Measurements from ENCODE around the gene TGFBR3.

The TGFBR3 gene

GRCh38 chr1:91777630-91778300 lies 108.2 kb downstream of the TGFBR3 start:
- DNase-seq (ENCODE audit: low spot score): no peak

GRCh38 chr1:91777196-91777595 lies 108.8 kb downstream of the TGFBR3 start:
- no peak for DNase-seq (ENCODE audit: low spot score)

GRCh38 chr1:91776068-91776794 lies 109.7 kb downstream of the TGFBR3 start:
- no peak for DNase-seq (ENCODE audit: low spot score)

- no peak for DNase-seq (ENCODE audit: low spot score)
These were observed 110.7 kb downstream of the TGFBR3 start for GRCh38 chr1:91775227-91775626.

- DNase-seq (ENCODE audit: low spot score): no peak
These were observed 111.3 kb downstream of the TGFBR3 start for GRCh38 chr1:91774520-91775203.

GRCh38 chr1:91771717-91772116 lies 114.2 kb downstream of the TGFBR3 start:
- DNase-seq (ENCODE audit: low spot score): no peak

- no peak for DNase-seq (ENCODE audit: low spot score)
These were observed 115.2 kb downstream of the TGFBR3 start for GRCh38 chr1:91770667-91771268.

- no peak for DNase-seq (ENCODE audit: low spot score)
These were observed 116.2 kb downstream of the TGFBR3 start for GRCh38 chr1:91769742-91770141.

- DNase-seq (ENCODE audit: low spot score): no peak
These were observed 116.9 kb downstream of the TGFBR3 start for GRCh38 chr1:91768786-91769725.

GRCh38 chr1:91768120-91768519 lies 117.8 kb downstream of the TGFBR3 start:
- DNase-seq (ENCODE audit: low spot score): no peak

- DNase-seq (ENCODE audit: low spot score): no peak
These were observed 119.1 kb downstream of the TGFBR3 start for GRCh38 chr1:91766883-91767282.

GRCh38 chr1:91765880-91766443 lies 120.0 kb downstream of the TGFBR3 start:
- DNase-seq (ENCODE audit: low spot score): no peak

GRCh38 chr1:91765293-91765692 lies 120.7 kb downstream of the TGFBR3 start:
- DNase-seq (ENCODE audit: low spot score): no peak

- no peak for DNase-seq (ENCODE audit: low spot score)
These were observed 121.4 kb downstream of the TGFBR3 start for GRCh38 chr1:91764471-91765115.

GRCh38 chr1:91763252-91763651 lies 122.7 kb downstream of the TGFBR3 start:
- DNase-seq (ENCODE audit: low spot score): no peak

GRCh38 chr1:91761295-91761721 lies 124.6 kb downstream of the TGFBR3 start:
- DNase-seq (ENCODE audit: low spot score): no peak

GRCh38 chr1:91760512-91760911 lies 125.4 kb downstream of the TGFBR3 start:
- no peak for DNase-seq (ENCODE audit: low spot score)

- DNase-seq (ENCODE audit: low spot score): no peak
These were observed 126.9 kb downstream of the TGFBR3 start for GRCh38 chr1:91759076-91759475.

GRCh38 chr1:91757763-91758460 lies 128.0 kb downstream of the TGFBR3 start:
- no peak for DNase-seq (ENCODE audit: low spot score)

GRCh38 chr1:91755702-91756287 lies 130.2 kb downstream of the TGFBR3 start:
- no peak for DNase-seq (ENCODE audit: low spot score)
